ENCODE measurements around the gene ST8SIA5. TPM values are rescaled to one million over a fixed set of nuclear protein-coding genes. Genes with fewer than 3 reads are reported as not detected.

ST8SIA5 gene
- polyA plus RNA-seq, 1 experiment: not detected

- CTCF ChIA-PET: interaction anchor here (1.4 kb wide), 1 partner anchor 9 kb away, joined by 6 read pairs; no protein-coding TSS in a partner anchor
- Histone ChIP-seq H3K27me3 (ENCODE audit: control insufficient read depth, insufficient read depth, low read length) (no peaks in the 10 kb centered on the region; the same call in 1 of the 2 replicates), H3K36me3 (ENCODE audit: control insufficient read depth, insufficient read depth, low read length) (no peaks in the 10 kb centered on the region), H3K4me3 (ENCODE audit: low read depth, low read length) (no peak overlapping the region)
- POLR2A ChIA-PET: no interaction called here
- no peak for TF ChIP-seq CTCF (IDR thresholded peaks at IDR 0.05; ENCODE audit: insufficient read depth, low read depth, low read length)
- no peak for DNase-seq (ENCODE audit: low read depth)
Measured at GRCh38 chr18:46639386-46639785, 117.5 kb downstream of the ST8SIA5 start.

DNA sequence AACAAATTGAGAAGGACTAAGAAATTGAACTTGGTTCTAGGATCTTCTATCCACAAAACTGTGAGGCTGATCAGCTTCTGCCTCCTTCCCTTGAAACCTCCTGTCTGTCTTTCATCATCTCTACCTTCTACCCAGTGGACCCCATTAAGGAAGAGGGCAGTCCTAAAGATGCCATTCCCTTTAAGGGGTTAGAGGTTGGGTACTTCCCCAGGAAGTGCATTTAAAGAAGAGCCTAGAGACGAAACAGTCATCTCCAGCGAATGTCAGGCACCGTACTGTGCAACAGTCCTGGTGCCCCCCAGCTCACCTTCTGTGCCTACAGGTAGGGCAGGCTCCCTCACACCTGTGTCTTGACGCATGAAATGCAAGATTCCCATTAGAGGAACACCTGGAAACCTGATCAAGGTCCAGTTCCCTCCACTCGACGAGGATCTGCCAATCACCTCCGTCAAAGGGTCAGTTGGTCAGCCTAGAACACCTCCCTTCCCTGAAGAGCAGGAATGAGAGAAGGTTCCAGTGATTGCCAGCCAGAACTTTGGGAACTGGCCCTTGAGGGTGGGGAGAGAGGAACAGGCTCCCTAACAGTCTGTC, 120.7 kb downstream of the ST8SIA5 start:
- ChIA-PET POLR2A (no interaction called here), CTCF (no interaction called here)
- DNase-seq (ENCODE audit: low read depth): no peak
- Histone ChIP-seq H3K27me3 (ENCODE audit: control insufficient read depth, insufficient read depth, low read length) (no peaks in the 10 kb centered on the region), H3K36me3 (ENCODE audit: control insufficient read depth, insufficient read depth, low read length) (no peaks in the 10 kb centered on the region), H3K4me3 (ENCODE audit: low read depth, low read length) (no peak overlapping the region)
- TF ChIP-seq CTCF (IDR thresholded peaks at IDR 0.05; ENCODE audit: insufficient read depth, low read depth, low read length): no peak

- TF ChIP-seq CTCF (IDR thresholded peaks at IDR 0.05; ENCODE audit: insufficient read depth, low read depth, low read length): no peak
- Histone ChIP-seq H3K4me3 (ENCODE audit: low read depth, low read length) (no peak overlapping the region), H3K27me3 (ENCODE audit: control insufficient read depth, insufficient read depth, low read length) (no peaks in the 10 kb centered on the region), H3K36me3 (ENCODE audit: control insufficient read depth, insufficient read depth, low read length) (no peaks in the 10 kb centered on the region)
- ChIA-PET POLR2A (no interaction called here), CTCF (interaction anchor here (1.0 kb wide), 1 partner anchor 26 kb away, joined by 4 read pairs; no protein-coding TSS in a partner anchor)
- no peak for DNase-seq (ENCODE audit: low read depth)
Measured at GRCh38 chr18:46632401-46633071, 124.3 kb downstream of the ST8SIA5 start.

GRCh38 chr18:46630991-46631390, 125.9 kb downstream of the ST8SIA5 start:
- Histone ChIP-seq H3K36me3 (ENCODE audit: control insufficient read depth, insufficient read depth, low read length) (no peaks in the 10 kb centered on the region), H3K27me3 (ENCODE audit: control insufficient read depth, insufficient read depth, low read length) (no peaks in the 10 kb centered on the region), H3K4me3 (ENCODE audit: low read depth, low read length) (no peak overlapping the region)
- ChIA-PET POLR2A (no interaction called here), CTCF (interaction anchor here (0.9 kb wide), 1 partner anchor 27 kb away, joined by 3 read pairs; no protein-coding TSS in a partner anchor)
- TF ChIP-seq CTCF (IDR thresholded peaks at IDR 0.05; ENCODE audit: insufficient read depth, low read depth, low read length): no peak
- no peak for DNase-seq (ENCODE audit: low read depth)

- no peak for TF ChIP-seq CTCF (IDR thresholded peaks at IDR 0.05; ENCODE audit: insufficient read depth, low read depth, low read length)
- no peaks in the 10 kb centered on the region for H3K27me3 ChIP-seq (ENCODE audit: control insufficient read depth, insufficient read depth, low read length)
- H3K36me3 ChIP-seq (ENCODE audit: control insufficient read depth, insufficient read depth, low read length): no peaks in the 10 kb centered on the region
- H3K4me3 ChIP-seq (ENCODE audit: low read depth, low read length): no peak overlapping the region
- DNase-seq (ENCODE audit: low read depth): no peak
- ChIA-PET CTCF (interaction anchor here (0.9 kb wide), 1 partner anchor 28 kb away, joined by 3 read pairs; no protein-coding TSS in a partner anchor), POLR2A (no interaction called here)
Measured at GRCh38 chr18:46630160-46630559, 126.7 kb downstream of the ST8SIA5 start.
